ENCODE results near the gene NPM1.

- no peak for TF ChIP-seq POLR2A (IDR thresholded peaks at IDR 0.05; ENCODE audit: borderline replicate concordance, extremely low read depth, insufficient read depth, insufficient read length)
- TF ChIP-seq CTCF (IDR thresholded peaks at IDR 0.05 in 2 of 3, conservative IDR thresholded peaks at IDR 0.05 in 1 of 3; ENCODE audit: borderline replicate concordance in 1 of 3, insufficient read depth in 1 of 3, low read depth in 2 of 3, low read length in 2 of 3), result no peak
- TF ChIP-seq ATF3 (IDR thresholded peaks at IDR 0.05), result no peak
- no peak for TF ChIP-seq ZBTB33 (IDR thresholded peaks at IDR 0.05; ENCODE audit: extremely low read depth, insufficient replicate concordance, low read length)
- TF ChIP-seq MAX (IDR thresholded peaks at IDR 0.05), result no peak
- no peak for TF ChIP-seq POLR2AphosphoS5 (IDR thresholded peaks at IDR 0.05; ENCODE audit: low read depth, low read length)
- no peak for TF ChIP-seq EZH2 (IDR thresholded peaks at IDR 0.05)
- TF ChIP-seq YY1 (IDR thresholded peaks at IDR 0.05; ENCODE audit: extremely low read depth, insufficient replicate concordance, low read depth, low read length), result no peak
- no peak for TF ChIP-seq ZNF274 (IDR thresholded peaks at IDR 0.05; ENCODE audit: low read depth, low read length)
- no peak for TF ChIP-seq EZH2phosphoT487 (IDR thresholded peaks at IDR 0.05; ENCODE audit: borderline replicate concordance)
Observed at GRCh38 chr5:171413153-171413910, 25.7 kb downstream of the NPM1 start.
